DND-41 (cell line): ENCODE measurements around the gene CTDSP2.

Experiments used
- CTCF ChIP-seq: IDR thresholded peaks from 2 replicates; pipeline ENCODE4 v1.5.1; 2012; ENCODE audit warnings: borderline replicate concordance, low read length, moderate library complexity, mild to moderate bottlenecking; ENCODE audit not compliant: poor library complexity, severe bottlenecking; ENCODE audit errors: extremely low read depth
- EZH2 ChIP-seq: IDR thresholded peaks from 3 replicates; pipeline ENCODE4 v1.6.1; 2012; ENCODE audit warnings: borderline replicate concordance, low read depth, mild to moderate bottlenecking, moderate library complexity, low read length, inconsistent platforms; ENCODE audit not compliant: severe bottlenecking

DNA sequence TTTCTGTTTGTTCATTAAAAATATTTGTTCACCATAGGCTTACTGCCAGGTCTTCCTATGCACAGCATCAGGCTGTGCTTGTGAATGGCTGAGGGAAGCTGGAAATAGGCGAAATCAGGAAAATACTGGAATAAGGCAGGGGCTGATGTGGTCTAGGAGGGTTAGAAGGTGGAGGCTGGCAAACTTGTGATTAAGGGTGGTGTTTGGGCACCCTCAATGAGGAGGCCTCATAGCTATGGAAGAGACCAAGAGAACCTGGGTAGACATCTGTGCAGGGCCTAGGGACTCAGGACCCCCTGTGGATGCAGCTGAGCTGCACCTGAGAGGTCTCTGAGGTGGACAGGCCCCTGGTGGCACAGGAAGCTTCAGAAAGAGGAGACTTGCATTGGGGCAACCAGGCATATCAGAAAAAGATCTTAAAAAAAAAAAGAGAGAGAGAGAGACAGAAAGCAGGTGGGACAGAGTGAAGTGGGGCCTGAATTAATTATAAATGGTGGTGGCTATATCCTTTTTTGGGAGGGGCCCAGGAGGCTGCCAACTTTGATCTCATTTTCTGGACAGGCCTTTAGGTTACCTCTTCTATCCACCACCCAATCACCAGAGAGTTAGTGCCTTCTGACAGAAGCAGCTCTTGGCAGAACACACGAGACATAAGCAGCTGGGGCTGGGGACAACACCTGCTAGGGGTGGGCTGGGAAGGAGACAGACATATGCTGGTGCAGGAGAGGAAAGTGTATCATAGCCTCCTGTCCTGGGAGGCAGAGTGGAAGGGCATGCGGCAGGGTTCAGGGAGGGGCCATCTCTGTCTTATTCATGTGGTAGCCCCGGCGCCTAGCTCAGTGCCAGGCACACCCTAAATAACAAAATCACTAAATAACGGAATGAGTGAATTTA is 48.1 kb upstream of the CTDSP2 start:
- TF ChIP-seq EZH2, result no peak
- no peak for TF ChIP-seq CTCF
